Small intestine (tissue), 7 donors: ENCODE results near the gene RASSF1. TPM values are rescaled to one million over a fixed set of nuclear protein-coding genes. Genes with fewer than 3 reads are reported as not detected.
"Not testable (repeated sequence)": the region's sequence is repeated elsewhere in the genome, so short reads cannot be mapped to it uniquely, and the experiment has no call there.

Experiments
- DNase-seq, 2 donors: peaks; one replicate each; pipeline versions ENCODE4 v3.0.0 to v3.0.0-alpha.2; 2013
- FAIRE-seq: peaks from 2 replicates; lab custom pipeline; 2012; peaks lifted over from hg19 to GRCh38; lab: Jason Lieb, UNC
- H3K27ac ChIP-seq, 3 donors: one replicate each; pipeline ENCODE4 v1.5.1; 2013; ENCODE audit warnings: low read length in 2 of 3, mild to moderate bottlenecking in 2 of 3, control low read depth in 1 of 3, inconsistent platforms in 1 of 3, low read depth in 1 of 3, moderate library complexity in 1 of 3
- H3K27me3 ChIP-seq, 3 donors: one replicate each; pipeline ENCODE4 v1.6.1; 2013; ENCODE audit warnings: low read length in 3 of 3, inconsistent platforms in 1 of 3; ENCODE audit not compliant: control insufficient read depth in 3 of 3, insufficient read depth in 3 of 3
- H3K36me3 ChIP-seq, 3 donors: one replicate each; pipeline ENCODE4 v1.6.1; 2013; ENCODE audit warnings: low read length in 3 of 3, inconsistent platforms in 1 of 3, low read depth in 1 of 3, mild to moderate bottlenecking in 1 of 3, moderate library complexity in 1 of 3; ENCODE audit not compliant: control insufficient read depth in 3 of 3, insufficient read depth in 2 of 3
- H3K4me1 ChIP-seq, 3 donors: one replicate each; pipeline ENCODE4 v1.6.1; 2013; ENCODE audit warnings: low read length in 2 of 3, inconsistent platforms in 1 of 3, low read depth in 1 of 3, mild to moderate bottlenecking in 1 of 3, moderate library complexity in 1 of 3; ENCODE audit not compliant: control insufficient read depth in 3 of 3, insufficient read depth in 2 of 3
- H3K4me3 ChIP-seq, 3 donors: one replicate each; pipeline ENCODE4 v1.5.1; 2013; ENCODE audit warnings: low read length in 3 of 3, control low read depth in 1 of 3, inconsistent platforms in 1 of 3, low read depth in 1 of 3, mild to moderate bottlenecking in 1 of 3, moderate library complexity in 1 of 3
- H3K9me3 ChIP-seq, 2 donors: one replicate each; pipeline ENCODE4 v1.6.1; 2013; ENCODE audit warnings: low read depth in 1 of 2, low read length in 1 of 2; ENCODE audit not compliant: control insufficient read depth in 2 of 2, insufficient read depth in 1 of 2
- WGBS, 3 donors: extraction: QIAGEN DNeasy Blood & Tissue Kit; methylation state at CpG; one replicate each; pipeline ENCODE4 v1.1.7; 2013; 5-methylcytosine and 5-hydroxymethylcytosine counted together
- polyA plus RNA-seq, 4 donors: library from polyadenylated mRNA; stranded (reverse) in 3 of 4; unstranded in 1 of 4; fragments of 200-250 nt in 3 of 4; fragments of 120-200 nt in 1 of 4; gene quantifications; one replicate each; pipeline versions ENCODE4 v1.2.1 to v1.2.3, GENCODE V29; 2013
- donor health status: healthy with polysubstance abuse.
- donor health status: control.
- donor health status: control.
- donor health status: Bipolar disorder and iron deficiency.
- donor health status: healthy.

Gene RASSF1
- polyA plus RNA-seq, 4 donors, result 16.3 to 39.0 (median 26.2) TPM

DNA sequence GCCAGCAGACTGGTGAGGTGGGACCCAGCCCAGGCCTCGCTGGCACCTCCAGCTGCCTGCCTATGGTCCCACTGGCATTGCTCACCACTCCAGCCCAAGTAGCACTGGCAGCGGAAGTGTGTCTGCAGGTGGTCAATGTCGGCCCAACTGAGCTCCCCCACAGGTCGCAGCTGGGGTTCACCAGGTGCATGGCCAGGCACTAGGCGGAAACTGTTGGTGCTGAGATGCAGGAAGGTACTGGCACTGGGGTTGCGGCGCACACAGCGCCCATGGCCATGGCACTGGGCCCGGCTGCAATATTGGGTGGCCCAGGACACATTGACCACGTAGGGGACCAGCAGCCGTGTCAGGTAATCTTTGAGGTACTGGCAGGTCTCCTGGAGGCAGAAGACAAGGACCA lies 22.5 kb downstream of the RASSF1 start:
- FAIRE-seq (no peak), DNase-seq (no peak)
- Histone ChIP-seq H3K27ac (no peak overlapping the region), H3K4me3 (no peak overlapping the region), H3K4me1 (peaks cover 3 to 58% (median 5%) of the 10 kb centered on the region in 3 donors), H3K9me3 (no peaks in the 10 kb centered on the region), H3K27me3 (no peaks in the 10 kb centered on the region), H3K36me3 (peaks cover 0 to 60% (median 0%) of the 10 kb centered on the region in 3 donors)
- 78 to 84% (median 82%) methylated on average over 11 of the region's 11 CpGs for WGBS, 3 donors

DNA sequence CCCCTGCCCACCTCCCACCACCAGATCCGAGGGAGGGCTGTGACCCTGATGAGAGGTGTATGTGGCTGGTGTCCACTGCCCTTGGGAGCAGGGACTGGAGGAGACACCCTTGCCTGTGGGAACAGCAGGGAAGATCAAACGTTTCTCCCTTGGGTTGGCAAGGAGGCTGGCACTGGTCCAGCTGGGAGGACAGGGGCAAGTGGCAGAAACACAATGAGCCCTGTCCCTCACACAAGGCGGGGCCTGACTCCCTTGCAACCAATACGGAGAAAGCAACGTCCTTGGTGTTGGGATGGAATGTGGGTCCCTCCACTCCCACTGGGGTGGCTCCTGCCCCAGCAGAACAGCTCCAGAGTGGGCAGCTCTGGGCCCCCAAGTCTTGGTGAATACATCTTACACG lies 23.3 kb downstream of the RASSF1 start:
- FAIRE-seq (no peak), DNase-seq (peak; percentile 24 to 64)
- Histone ChIP-seq H3K27ac (peak overlapping the region; percentile 84 to 90 (median 85)), H3K9me3 (no peaks in the 10 kb centered on the region), H3K4me1 (peaks cover 3 to 49% (median 5%) of the 10 kb centered on the region in 3 donors), H3K4me3 (no peak overlapping the region), H3K36me3 (peaks cover 0 to 60% (median 0%) of the 10 kb centered on the region in 3 donors), H3K27me3 (no peaks in the 10 kb centered on the region)
- WGBS, 3 donors, result 21 to 50% (median 44%) methylated on average over 6 of the region's 6 CpGs

DNA sequence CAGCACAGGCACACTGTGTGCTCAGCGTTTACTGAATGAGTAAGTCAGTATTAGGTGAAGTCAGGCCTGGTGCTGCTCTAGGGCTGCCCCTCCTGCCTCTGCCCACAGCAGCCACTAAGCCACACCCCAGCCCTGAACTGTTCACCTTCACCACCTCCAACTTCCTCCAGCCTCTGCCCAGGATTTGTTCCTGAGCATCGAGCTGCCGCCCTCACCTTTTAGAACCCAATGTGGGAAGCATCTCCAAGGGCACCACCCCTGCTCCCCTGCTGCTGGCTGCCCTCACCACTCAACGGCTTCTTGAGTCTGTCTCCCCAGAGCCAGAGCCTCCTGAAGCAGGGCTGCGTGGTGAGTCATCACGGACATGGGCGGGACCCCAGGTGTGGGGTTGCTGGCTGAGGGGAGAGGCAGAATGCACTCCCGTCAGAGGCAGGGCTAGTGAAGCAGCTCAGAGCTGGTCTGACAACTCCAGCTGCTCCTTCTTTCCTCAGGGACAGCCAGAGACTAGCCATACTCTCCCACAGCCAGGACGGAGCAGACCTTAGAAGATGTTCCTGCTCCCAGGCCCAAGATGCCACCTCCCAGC lies 23.9 kb downstream of the RASSF1 start:
- 8 to 45% (median 22%) methylated on average over 9 of the region's 9 CpGs for WGBS, 3 donors
- peak overlapping the region; percentile 84 to 90 (median 85) for H3K27ac ChIP-seq
- H3K4me1 ChIP-seq, result peaks cover 3 to 44% (median 5%) of the 10 kb centered on the region in 3 donors
- DNase-seq, result peak; percentile 91 to 92
- peaks cover 0 to 60% (median 0%) of the 10 kb centered on the region in 3 donors for H3K36me3 ChIP-seq
- no peak for FAIRE-seq
- no peaks in the 10 kb centered on the region for H3K9me3 ChIP-seq
- H3K27me3 ChIP-seq, result no peaks in the 10 kb centered on the region
- H3K4me3 ChIP-seq, result no peak overlapping the region

DNA sequence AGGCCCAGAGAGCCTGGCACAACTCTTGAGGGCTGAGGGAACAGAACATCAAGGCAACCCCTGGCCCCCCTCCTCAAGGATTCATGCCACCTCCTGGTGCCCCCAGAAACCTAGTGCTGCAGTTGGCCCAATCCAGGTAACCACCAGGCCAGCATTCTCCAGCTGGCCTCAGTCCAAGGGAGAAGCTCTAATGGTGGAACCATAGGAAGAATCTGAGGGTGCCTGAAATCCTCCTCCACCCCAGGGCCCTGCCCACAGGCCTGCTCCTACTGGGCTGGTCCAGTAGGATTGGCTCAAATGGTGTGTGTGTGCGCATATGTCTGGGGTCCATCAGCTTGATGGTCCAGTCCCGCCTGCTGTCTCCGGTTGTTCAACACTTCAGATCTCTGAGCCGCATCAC lies 25.8 kb downstream of the RASSF1 start:
- H3K36me3 ChIP-seq, result peaks cover 0 to 53% (median 0%) of the 10 kb centered on the region in 3 donors
- DNase-seq (no peak), FAIRE-seq (no peak)
- no peaks in the 10 kb centered on the region for H3K27me3 ChIP-seq
- no peaks in the 10 kb centered on the region for H3K9me3 ChIP-seq
- no peak overlapping the region for H3K27ac ChIP-seq
- peaks cover 0 to 37% (median 4%) of the 10 kb centered on the region in 3 donors for H3K4me1 ChIP-seq
- 95 to 100% (median 97%) methylated on average over 4 of the region's 4 CpGs for WGBS, 3 donors
- no peak overlapping the region for H3K4me3 ChIP-seq

DNA sequence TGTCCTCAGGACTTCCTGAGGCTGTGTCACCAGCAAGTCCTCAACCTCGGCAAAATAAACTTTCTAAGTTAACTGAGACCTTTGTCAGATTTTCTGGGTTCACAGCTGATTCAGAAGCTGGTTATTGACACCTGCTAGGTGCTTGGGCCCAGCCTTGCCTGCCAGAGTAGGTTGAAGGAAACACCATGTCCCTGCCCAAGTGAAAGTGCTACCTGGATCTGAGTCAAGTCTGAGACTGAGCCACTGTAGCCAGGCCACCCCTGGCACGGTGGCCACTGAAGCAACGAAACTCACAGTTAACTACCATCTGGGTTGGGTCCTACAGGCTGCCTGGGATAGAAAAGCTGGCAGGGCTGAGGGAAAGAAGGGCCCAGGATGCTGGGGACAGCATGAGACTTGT lies 26.3 kb downstream of the RASSF1 start:
- Histone ChIP-seq H3K36me3 (peaks cover 0 to 48% (median 0%) of the 10 kb centered on the region in 3 donors), H3K27me3 (no peaks in the 10 kb centered on the region), H3K4me3 (no peak overlapping the region), H3K27ac (no peak overlapping the region), H3K9me3 (peaks cover 0 to 5% of the 10 kb centered on the region in 2 donors), H3K4me1 (peaks cover 0 to 32% (median 4%) of the 10 kb centered on the region in 3 donors)
- DNase-seq (no peak), FAIRE-seq (no peak)
- WGBS, 3 donors, result 77 to 81% (median 80%) methylated on average over 3 of the region's 3 CpGs

DNA sequence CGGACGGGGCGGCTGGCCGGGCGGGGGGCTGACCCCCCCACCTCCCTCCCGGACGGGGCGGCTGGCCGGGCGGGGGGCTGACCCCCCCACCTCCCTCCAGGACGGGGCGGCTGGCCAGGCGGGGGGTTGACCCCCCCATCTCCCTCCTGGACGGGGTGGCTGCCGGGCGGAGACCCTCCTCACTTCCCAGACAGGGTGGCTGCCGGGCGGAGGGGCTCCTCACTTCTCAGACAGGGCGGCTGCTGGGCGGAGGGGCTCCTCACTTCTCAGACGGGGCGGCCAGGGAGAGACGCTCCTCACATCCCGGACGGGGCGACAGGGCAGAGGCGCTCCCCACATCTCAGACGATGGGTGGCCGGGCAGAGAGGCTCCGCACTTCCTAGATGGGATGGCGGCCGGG lies 28.6 kb downstream of the RASSF1 start:
- FAIRE-seq, DNase-seq, H3K27ac ChIP-seq, H3K4me1 ChIP-seq, H3K27me3 ChIP-seq, H3K4me3 ChIP-seq: not testable (repeated sequence)
- 91 to 98% (median 93%) methylated on average over 9 to 32 of the region's 32 CpGs for WGBS, 3 donors
- peaks cover 0 to 22% of the 10 kb centered on the region in 2 donors for H3K9me3 ChIP-seq
- H3K36me3 ChIP-seq, result peaks cover 0 to 25% (median 0%) of the 10 kb centered on the region in 3 donors

DNA sequence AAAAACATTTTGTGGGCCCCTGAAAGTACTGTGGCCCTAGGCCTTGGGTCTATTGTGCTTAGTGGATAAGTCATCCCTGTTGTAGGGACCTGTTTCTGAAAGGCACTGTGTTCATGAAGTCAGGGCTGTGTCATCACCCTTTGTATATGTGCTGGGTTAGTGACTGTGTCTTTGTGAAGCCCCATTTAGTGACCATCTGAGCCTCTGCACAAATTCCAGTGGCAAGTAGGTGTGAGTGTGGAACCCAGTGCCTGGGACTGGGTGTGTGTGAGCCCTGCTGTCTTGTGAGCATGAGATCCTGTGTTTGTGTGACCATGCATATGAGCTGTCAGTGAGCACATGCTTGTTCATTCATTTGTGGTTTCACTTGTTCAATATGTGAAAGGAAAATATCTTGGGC lies 36.0 kb downstream of the RASSF1 start:
- Histone ChIP-seq H3K27me3 (no peaks in the 10 kb centered on the region), H3K4me3 (no peak overlapping the region), H3K9me3 (peaks cover 0 to 20% of the 10 kb centered on the region in 2 donors), H3K27ac (no peak overlapping the region), H3K4me1 (peaks cover 4 to 34% (median 7%) of the 10 kb centered on the region in 3 donors), H3K36me3 (peaks cover 0 to 2% (median 0%) of the 10 kb centered on the region in 3 donors)
- FAIRE-seq (no peak), DNase-seq (no peak)

DNA sequence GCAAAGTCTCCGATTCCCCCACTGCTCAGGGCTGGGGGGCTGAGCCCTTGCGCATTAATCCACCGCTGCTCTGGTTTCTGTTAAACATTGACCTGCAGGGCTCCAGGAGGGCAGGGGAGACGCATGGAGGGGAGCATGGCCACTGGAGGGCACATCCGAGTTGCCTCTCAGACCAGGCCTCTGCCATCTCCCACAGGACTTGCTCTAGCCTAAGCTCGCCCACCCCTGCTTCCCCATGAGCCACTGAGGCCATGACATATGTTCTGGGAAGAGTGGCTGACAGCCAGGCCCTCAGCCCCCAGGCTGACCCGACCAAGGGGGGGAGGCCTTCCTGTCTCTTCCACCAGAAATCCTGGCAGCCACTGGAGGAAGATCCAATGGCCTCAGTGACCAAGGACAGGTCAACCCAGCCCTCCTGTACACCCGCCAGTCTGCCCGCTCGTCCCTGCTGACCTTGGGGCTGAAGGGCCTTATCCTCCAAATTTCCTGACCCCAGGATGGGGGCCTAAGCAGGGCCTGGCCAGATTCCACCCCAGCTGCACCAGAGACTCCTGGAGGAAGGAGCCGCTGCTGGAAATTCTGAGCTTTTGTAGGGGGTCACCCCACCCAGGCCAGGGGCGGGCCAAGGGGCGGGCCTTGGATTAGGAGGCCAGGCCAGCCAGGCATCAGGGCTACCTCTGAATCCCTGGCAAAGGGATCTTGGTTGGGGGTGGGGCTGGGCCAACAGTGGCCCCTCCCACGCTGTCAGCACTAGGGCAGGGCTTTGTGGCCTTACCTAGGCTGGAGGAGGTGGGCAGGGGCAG lies 37.4 kb downstream of the RASSF1 start, which contains the start of gene HYAL1:
Gene HYAL1, minus strand, starts transcription at position 562 of the 803 bp plus-strand sequence. CDS start 618 bp downstream, outside the sequence.
- FAIRE-seq, result no peak
- Histone ChIP-seq H3K27ac (peak within 1 kb of the TSS in 2 of 3 donors; percentile 37 to 67), H3K9me3 (peaks cover 0 to 8% of the 10 kb centered on the region in 2 donors), H3K4me1 (peaks cover 7 to 42% (median 9%) of the 10 kb centered on the region in 3 donors), H3K4me3 (no peak within 1 kb of the TSS), H3K27me3 (no peaks in the 10 kb centered on the region), H3K36me3 (peaks cover 0 to 2% (median 0%) of the 10 kb centered on the region in 3 donors)
- 49 to 70% (median 54%) methylated on average over 13 to 14 of the region's 14 CpGs for WGBS, 3 donors
- peak; percentile 48 to 75 for DNase-seq
